Hepatocyte (in vitro differentiated cells): ENCODE results near the gene TMEM17.

Source experiments
- CTCF ChIP-seq: fragments of 200-600 bp; sonication (generic); IDR thresholded peaks from 2 replicates; pipeline ENCODE4 v1.5.1; 2016; ENCODE audit warnings: antibody characterized with exemption, mild to moderate bottlenecking; ENCODE audit not compliant: poor library complexity
- EZH2phosphoT487 ChIP-seq: fragments of 200-600 bp; sonication (generic); IDR thresholded peaks from one replicate; pipeline ENCODE4 v1.6.1; 2018; ENCODE audit warnings: antibody characterized with exemption, mild to moderate bottlenecking, low read depth, moderate library complexity; ENCODE audit not compliant: unreplicated experiment, severe bottlenecking

- no peak for TF ChIP-seq CTCF
- TF ChIP-seq EZH2phosphoT487 = no peak
Observed at GRCh38 chr2:62540408-62541168, 34.6 kb upstream of the TMEM17 start.
